HEK293T (cell line): Measurements from ENCODE around the gene PARP12.

Experiments used
- CTCF ChIA-PET: fragments of 350-600 bp; formaldehyde crosslinking; extraction: SDS; loops from one replicate; lab custom pipeline; 2021; ENCODE audit warnings: antibody characterized with exemption, inconsistent platforms; lab: Yijun Ruan, JAX
- POLR2A ChIA-PET: fragments of 350-600 bp; formaldehyde crosslinking; extraction: SDS; loops from one replicate; lab custom pipeline; 2020; ENCODE audit warnings: antibody characterized with exemption, inconsistent platforms; lab: Yijun Ruan, JAX
- DNase-seq: peaks from one replicate; pipeline ENCODE4 v3.0.0; 2012; ENCODE audit warnings: mixed read lengths; ENCODE audit errors: extremely low spot score
- ARNT ChIP-seq: fragments of 450-650 bp; IDR thresholded peaks from 2 replicates; pipeline ENCODE4 v1.6.1; 2017; ENCODE audit warnings: mild to moderate bottlenecking
- BHLHE40 ChIP-seq: fragments of 450-650 bp; IDR thresholded peaks from 2 replicates; pipeline ENCODE4 v1.6.1; 2016; ENCODE audit warnings: mild to moderate bottlenecking, moderate library complexity, borderline replicate concordance
- CTBP1 ChIP-seq: fragments of 450-650 bp; IDR thresholded peaks from 2 replicates; pipeline ENCODE4 v1.6.1; 2016; ENCODE audit warnings: borderline replicate concordance
- ELF4 ChIP-seq: fragments of 450-650 bp; IDR thresholded peaks from 2 replicates; pipeline ENCODE4 v1.6.1; 2017; ENCODE audit warnings: antibody characterized with exemption
- FOXA1 ChIP-seq: fragments of 450-650 bp; IDR thresholded peaks from 2 replicates; pipeline ENCODE4 v1.6.1; 2016; ENCODE audit warnings: mild to moderate bottlenecking
- FOXK2 ChIP-seq: fragments of 450-650 bp; IDR thresholded peaks from 2 replicates; pipeline ENCODE4 v1.6.1; 2016; ENCODE audit warnings: mild to moderate bottlenecking
- FOXM1 ChIP-seq: fragments of 450-650 bp; IDR thresholded peaks from 2 replicates; pipeline ENCODE4 v1.6.1; 2017; ENCODE audit warnings: mild to moderate bottlenecking, borderline replicate concordance
- HDGF ChIP-seq: fragments of 450-650 bp; IDR thresholded peaks from 2 replicates; pipeline ENCODE4 v1.6.1; 2017; ENCODE audit warnings: antibody characterized with exemption, borderline replicate concordance
- L3MBTL2 ChIP-seq: fragments of 450-650 bp; conservative IDR thresholded peaks from 2 replicates; pipeline ENCODE4 v1.6.1; 2016; ENCODE audit warnings: mild to moderate bottlenecking
- LEF1 ChIP-seq: fragments of 450-650 bp; IDR thresholded peaks from 2 replicates; pipeline ENCODE4 v1.6.1; 2017; ENCODE audit warnings: mild to moderate bottlenecking, borderline replicate concordance
- NFRKB ChIP-seq: fragments of 450-650 bp; IDR thresholded peaks from 2 replicates; pipeline ENCODE4 v1.6.1; 2016; ENCODE audit warnings: mild to moderate bottlenecking, moderate library complexity
- SP1 ChIP-seq: fragments of 450-650 bp; IDR thresholded peaks from 2 replicates; pipeline ENCODE4 v1.6.1; 2017
- SUZ12 ChIP-seq: fragments of 450-650 bp; IDR thresholded peaks from 2 replicates; pipeline ENCODE4 v1.6.1; 2016; ENCODE audit warnings: mild to moderate bottlenecking
- TARDBP ChIP-seq: fragments of 450-650 bp; IDR thresholded peaks from 2 replicates; pipeline ENCODE4 v1.6.1; 2016
- ZNF384 ChIP-seq: fragments of 450-650 bp; IDR thresholded peaks from 2 replicates; pipeline ENCODE4 v1.6.1; 2016
- TF ChIP-seq, protein P1 (sequence below): fragments of 450-650 bp; IDR thresholded peaks from 2 replicates; pipeline ENCODE4 v1.6.1; 2016

Gene PARP12

GRCh38 chr7:140074780-140075179 lies 12.0 kb upstream of the PARP12 start:
- no peak for DNase-seq
- no peak for TF ChIP-seq NFRKB
- no peak for TF ChIP-seq FOXA1
- TF ChIP-seq CTBP1 = no peak
- TF ChIP-seq HDGF = no peak
- TF ChIP-seq ZNF384 = no peak
- TF ChIP-seq ELF4 = no peak
- no peak for TF ChIP-seq L3MBTL2
- TF ChIP-seq BHLHE40 = no peak
- TF ChIP-seq, protein P1, sequence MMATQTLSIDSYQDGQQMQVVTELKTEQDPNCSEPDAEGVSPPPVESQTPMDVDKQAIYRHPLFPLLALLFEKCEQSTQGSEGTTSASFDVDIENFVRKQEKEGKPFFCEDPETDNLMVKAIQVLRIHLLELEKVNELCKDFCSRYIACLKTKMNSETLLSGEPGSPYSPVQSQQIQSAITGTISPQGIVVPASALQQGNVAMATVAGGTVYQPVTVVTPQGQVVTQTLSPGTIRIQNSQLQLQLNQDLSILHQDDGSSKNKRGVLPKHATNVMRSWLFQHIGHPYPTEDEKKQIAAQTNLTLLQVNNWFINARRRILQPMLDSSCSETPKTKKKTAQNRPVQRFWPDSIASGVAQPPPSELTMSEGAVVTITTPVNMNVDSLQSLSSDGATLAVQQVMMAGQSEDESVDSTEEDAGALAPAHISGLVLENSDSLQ = no peak
- no peak for TF ChIP-seq FOXM1
- ChIA-PET CTCF (interaction anchor here (0.6 kb wide), 1 partner anchor 9 kb away, joined by 3 read pairs; no protein-coding TSS in a partner anchor), POLR2A (no interaction called here)

GRCh38 chr7:140070546-140070945 lies 7.8 kb upstream of the PARP12 start:
- ChIA-PET POLR2A (no interaction called here), CTCF (interaction anchor here (0.6 kb wide), 1 partner anchor 515 kb away, joined by 3 read pairs; no protein-coding TSS in a partner anchor)
- no peak for TF ChIP-seq FOXA1
- no peak for TF ChIP-seq ARNT
- TF ChIP-seq ZNF384 = no peak
- no peak for TF ChIP-seq CTBP1
- no peak for TF ChIP-seq LEF1
- TF ChIP-seq FOXK2 = no peak
- no peak for TF ChIP-seq L3MBTL2
- no peak for TF ChIP-seq BHLHE40
- no peak for TF ChIP-seq ELF4
- no peak for TF ChIP-seq FOXM1
- no peak for TF ChIP-seq TARDBP
- TF ChIP-seq SP1 = no peak
- no peak for TF ChIP-seq NFRKB
- DNase-seq = no peak

GRCh38 chr7:140069298-140069949 lies 6.7 kb upstream of the PARP12 start:
- CTCF ChIA-PET = no interaction called here
- no peak for DNase-seq

GRCh38 chr7:140068033-140068432 lies 5.3 kb upstream of the PARP12 start:
- TF ChIP-seq ARNT (no peak), TARDBP (no peak), L3MBTL2 (no peak), CTBP1 (no peak), SUZ12 (no peak), LEF1 (no peak), BHLHE40 (no peak), ELF4 (no peak), FOXM1 (no peak), FOXA1 (no peak), HDGF (no peak), FOXK2 (no peak), SP1 (no peak)
- no peak for DNase-seq
- ChIA-PET CTCF (no interaction called here), POLR2A (no interaction called here)

More at GRCh38 chr7:140069298-140069949, 6.7 kb upstream of the PARP12 start:
- TF ChIP-seq HDGF = no peak
- TF ChIP-seq BHLHE40 = no peak
- TF ChIP-seq ELF4 = no peak
- no peak for TF ChIP-seq FOXA1
- TF ChIP-seq, protein P1 = no peak
- TF ChIP-seq SP1 = no peak
- POLR2A ChIA-PET = no interaction called here

DNA sequence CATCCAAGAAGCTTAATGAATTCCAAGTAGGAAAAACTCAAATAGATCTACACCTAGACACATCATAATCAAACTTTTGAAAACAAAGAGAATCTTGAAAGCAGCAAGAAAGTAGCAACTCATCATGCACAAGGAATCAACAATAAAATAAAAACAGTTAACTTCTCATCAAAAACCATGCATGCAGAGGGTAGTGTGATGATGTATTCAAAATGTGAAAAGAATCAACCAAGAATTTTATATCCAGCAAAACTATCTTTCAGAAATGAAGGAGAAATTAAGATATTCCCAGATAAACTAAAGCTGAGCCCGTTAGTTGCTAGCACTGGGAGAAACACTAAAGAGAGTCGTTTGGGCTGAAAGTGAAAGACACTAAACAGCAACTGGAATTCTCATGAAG lies 4.3 kb upstream of the PARP12 start:
- TF ChIP-seq FOXA1 (no peak), ARNT (no peak)
- ChIA-PET CTCF (no interaction called here), POLR2A (no interaction called here)
- no peak for DNase-seq

GRCh38 chr7:140062118-140062527 lies 628 bp downstream of the PARP12 start:
- no peak for TF ChIP-seq HDGF
- no peak for TF ChIP-seq BHLHE40
- no peak for TF ChIP-seq ZNF384
- TF ChIP-seq SP1 = no peak
- no peak for TF ChIP-seq TARDBP
- ChIA-PET POLR2A (interaction anchor here (1.2 kb wide), 1 partner anchor 114 kb away, joined by 3 read pairs; no protein-coding TSS in a partner anchor), CTCF (no interaction called here)
- DNase-seq = no peak

GRCh38 chr7:140061607-140061930 lies 1.2 kb downstream of the PARP12 start:
- CTCF ChIA-PET = interaction anchor here (0.7 kb wide), 1 partner anchor 247 kb away, joined by 5 read pairs; no protein-coding TSS in a partner anchor
- no peak for DNase-seq

More at GRCh38 chr7:140061607-140061930, 1.2 kb downstream of the PARP12 start:
- no peak for TF ChIP-seq ELF4
- no peak for TF ChIP-seq LEF1
- no peak for TF ChIP-seq FOXM1
- TF ChIP-seq SP1 = no peak
- TF ChIP-seq ZNF384 = no peak
- TF ChIP-seq HDGF = no peak
- TF ChIP-seq, protein P1 = no peak
- no peak for TF ChIP-seq NFRKB
- no peak for TF ChIP-seq TARDBP
- no peak for TF ChIP-seq SUZ12
- no peak for TF ChIP-seq FOXK2
- TF ChIP-seq BHLHE40 = no peak
- no peak for TF ChIP-seq CTBP1
- no peak for TF ChIP-seq L3MBTL2
- no peak for TF ChIP-seq ARNT
- no peak for TF ChIP-seq FOXA1
- POLR2A ChIA-PET = interaction anchor here (1.2 kb wide), 1 partner anchor 114 kb away, joined by 3 read pairs; no protein-coding TSS in a partner anchor
